ENCODE measurements around the gene URAD.

The URAD gene

DNA sequence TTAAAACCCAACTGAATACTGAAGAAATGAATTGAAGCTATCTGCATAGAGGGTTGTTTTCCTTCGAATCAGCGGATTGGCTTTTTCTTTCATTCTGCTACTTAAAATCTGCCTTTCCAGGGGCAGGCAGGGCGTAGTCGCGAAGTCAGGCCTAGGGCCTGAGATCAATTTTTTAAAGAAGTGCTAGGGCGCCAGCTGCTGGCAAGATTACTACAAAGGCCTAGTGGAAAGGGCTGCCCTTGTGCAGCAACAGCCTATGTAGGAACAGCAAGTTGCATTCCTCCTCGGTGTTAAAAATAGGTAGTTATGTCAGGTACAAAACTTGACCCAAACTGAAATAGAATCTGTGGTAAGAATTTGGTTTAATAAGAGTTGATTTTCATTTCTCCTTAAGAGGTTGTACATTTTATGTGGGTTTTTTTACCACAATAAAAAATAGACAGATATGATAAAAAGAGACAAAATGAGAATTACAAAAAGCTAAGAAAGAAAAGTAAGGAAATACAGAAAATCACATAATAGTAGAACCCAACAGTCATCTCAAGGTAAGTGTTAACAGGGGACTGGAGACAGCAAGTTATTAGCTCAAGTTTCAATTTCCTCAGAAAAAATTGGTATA, 9.5 kb upstream of the URAD start:
- TF ChIP-seq, protein P1, sequence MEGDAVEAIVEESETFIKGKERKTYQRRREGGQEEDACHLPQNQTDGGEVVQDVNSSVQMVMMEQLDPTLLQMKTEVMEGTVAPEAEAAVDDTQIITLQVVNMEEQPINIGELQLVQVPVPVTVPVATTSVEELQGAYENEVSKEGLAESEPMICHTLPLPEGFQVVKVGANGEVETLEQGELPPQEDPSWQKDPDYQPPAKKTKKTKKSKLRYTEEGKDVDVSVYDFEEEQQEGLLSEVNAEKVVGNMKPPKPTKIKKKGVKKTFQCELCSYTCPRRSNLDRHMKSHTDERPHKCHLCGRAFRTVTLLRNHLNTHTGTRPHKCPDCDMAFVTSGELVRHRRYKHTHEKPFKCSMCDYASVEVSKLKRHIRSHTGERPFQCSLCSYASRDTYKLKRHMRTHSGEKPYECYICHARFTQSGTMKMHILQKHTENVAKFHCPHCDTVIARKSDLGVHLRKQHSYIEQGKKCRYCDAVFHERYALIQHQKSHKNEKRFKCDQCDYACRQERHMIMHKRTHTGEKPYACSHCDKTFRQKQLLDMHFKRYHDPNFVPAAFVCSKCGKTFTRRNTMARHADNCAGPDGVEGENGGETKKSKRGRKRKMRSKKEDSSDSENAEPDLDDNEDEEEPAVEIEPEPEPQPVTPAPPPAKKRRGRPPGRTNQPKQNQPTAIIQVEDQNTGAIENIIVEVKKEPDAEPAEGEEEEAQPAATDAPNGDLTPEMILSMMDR (IDR thresholded peaks at IDR 0.05; ENCODE audit: low read depth, low read length) = peak; percentile 36
- no peak for DNase-seq (ENCODE audit: extremely low read depth, low read depth)

DNA sequence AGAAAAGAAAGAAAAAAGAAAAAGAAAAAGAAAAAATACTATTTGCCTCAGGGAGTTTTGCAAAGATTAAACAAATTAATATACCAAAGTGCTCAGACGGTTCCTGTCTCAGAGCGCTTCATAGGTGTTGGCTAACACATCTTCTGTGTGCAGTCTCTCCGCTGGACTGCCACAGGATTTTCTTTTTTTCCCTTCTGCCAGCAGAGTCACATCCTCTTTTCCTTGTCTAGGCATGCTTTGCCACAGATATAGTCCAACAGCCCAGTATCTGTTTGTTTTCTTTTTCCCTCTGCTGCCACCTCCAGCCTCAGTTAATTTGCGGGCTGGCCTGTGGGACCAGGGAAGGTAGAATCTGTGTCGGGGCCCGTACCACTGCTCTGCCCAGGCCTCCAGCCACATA, 3.4 kb upstream of the URAD start:
- no peak for DNase-seq (ENCODE audit: extremely low read depth, low read depth)
- TF ChIP-seq, protein P1 (IDR thresholded peaks at IDR 0.05; ENCODE audit: low read depth, low read length) = no peak

- TF ChIP-seq, protein P1 (IDR thresholded peaks at IDR 0.05; ENCODE audit: low read depth, low read length) = no peak
Measured at GRCh38 chr13:27985600-27985999, 2.9 kb downstream of the URAD start.

DNA sequence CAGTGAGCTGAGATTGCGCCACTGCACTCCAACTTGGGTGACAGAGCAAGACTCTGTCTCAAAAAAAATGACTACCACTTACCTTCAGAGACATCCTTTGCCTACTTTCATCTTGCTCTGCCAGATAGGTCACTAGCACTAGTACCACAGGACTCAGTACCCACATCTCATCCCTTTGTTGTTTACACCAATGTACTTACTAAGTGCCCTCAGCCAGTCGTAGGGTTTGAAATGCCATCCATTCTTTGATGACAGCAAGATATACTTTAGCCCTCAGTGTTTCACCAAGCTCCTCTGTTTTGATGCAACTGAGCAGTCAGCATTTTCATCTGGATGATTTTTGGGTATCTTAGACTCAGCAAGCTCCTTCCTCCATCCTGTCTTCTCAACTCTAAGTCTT, 6.1 kb downstream of the URAD start:
- DNase-seq (ENCODE audit: extremely low read depth, low read depth) = no peak
- TF ChIP-seq, protein P1 (IDR thresholded peaks at IDR 0.05; ENCODE audit: low read depth, low read length) = no peak

More at GRCh38 chr13:27985600-27985999, 2.9 kb downstream of the URAD start:
- DNase-seq (ENCODE audit: extremely low read depth, low read depth) = no peak

GRCh38 chr13:27981006-27981708, 7.3 kb downstream of the URAD start:
- DNase-seq (ENCODE audit: extremely low read depth, low read depth) = no peak
- TF ChIP-seq, protein P1 (IDR thresholded peaks at IDR 0.05; ENCODE audit: low read depth, low read length) = no peak

DNA sequence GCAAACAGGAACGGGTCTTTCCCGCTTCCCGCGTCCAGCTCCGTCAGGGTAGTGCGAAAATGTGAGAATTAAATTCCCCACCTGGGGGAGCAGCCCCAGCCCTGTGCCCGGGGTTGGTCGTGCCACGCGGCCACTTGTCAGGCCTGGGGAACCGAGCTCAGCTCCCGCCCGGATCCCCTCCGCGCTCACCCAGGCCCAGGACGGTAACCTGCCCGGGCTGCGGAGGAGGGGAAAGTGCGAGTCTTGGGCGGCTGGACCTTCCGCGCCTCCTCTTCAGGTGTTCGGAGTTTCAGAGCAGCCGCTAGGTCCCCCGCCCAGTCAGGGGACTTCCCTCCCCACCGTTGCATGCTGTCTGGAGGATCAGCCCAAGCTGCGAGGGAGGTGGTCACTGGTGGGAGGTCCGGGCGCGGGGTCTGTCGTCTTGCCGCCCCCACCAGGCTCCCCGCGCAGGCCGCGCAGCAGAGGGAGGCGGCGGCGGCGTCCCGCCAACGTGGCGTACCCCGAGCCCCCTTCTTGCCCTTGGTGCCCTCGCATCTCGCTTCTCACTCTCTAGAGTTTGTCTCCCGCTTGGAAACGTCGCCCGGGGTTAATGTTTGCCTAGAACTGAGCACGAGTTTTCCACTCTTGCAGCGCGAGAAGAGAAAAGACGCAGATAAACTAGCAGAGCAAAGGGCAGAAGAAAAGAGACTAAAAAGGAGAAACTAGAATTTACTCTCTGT, 8.1 kb downstream of the URAD start:
- no peak for DNase-seq (ENCODE audit: extremely low read depth, low read depth)
- TF ChIP-seq, protein P1 (IDR thresholded peaks at IDR 0.05; ENCODE audit: low read depth, low read length) = no peak

DNA sequence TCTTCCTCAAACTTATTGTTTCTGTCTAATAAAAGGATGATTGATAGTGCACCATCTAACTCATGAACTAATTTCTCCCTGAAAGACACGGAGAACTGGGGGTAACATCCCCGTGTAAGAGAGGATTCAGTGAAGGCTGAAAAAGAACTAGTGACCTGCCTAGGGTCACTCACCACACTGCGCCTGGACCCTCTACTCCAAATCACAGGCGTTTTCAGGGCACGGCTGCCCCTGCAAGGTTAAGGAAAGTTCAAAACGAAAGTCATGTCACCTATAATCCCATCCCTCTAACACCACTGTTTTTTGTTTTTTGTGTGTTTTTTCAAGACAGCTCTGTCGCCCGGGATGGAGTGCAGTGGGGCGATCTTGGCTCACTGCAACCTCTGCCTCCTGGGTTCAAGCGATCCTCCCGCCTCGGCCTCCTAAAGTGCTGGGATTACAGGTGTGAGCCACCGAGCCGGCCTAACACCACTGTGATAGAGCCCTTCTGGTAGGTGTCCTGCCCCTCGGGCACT, 8.7 kb downstream of the URAD start:
- TF ChIP-seq, protein P1 (IDR thresholded peaks at IDR 0.05; ENCODE audit: low read depth, low read length) = no peak
- DNase-seq (ENCODE audit: extremely low read depth, low read depth) = no peak
